Measurements from ENCODE around the gene GRIFIN.

GRIFIN gene

GRCh38 chr7:2497500-2498336 lies 21.5 kb upstream of the GRIFIN start:
- DNase-seq (ENCODE audit: low spot score), result no peak

GRCh38 chr7:2497065-2497464 lies 20.9 kb upstream of the GRIFIN start:
- no peak for DNase-seq (ENCODE audit: low spot score)

GRCh38 chr7:2496375-2496774 lies 20.2 kb upstream of the GRIFIN start:
- DNase-seq (ENCODE audit: low spot score), result no peak

- no peak for DNase-seq (ENCODE audit: low spot score)
These were observed 19.5 kb upstream of the GRIFIN start for GRCh38 chr7:2495418-2496299.

GRCh38 chr7:2494191-2495130 lies 18.3 kb upstream of the GRIFIN start:
- no peak for DNase-seq (ENCODE audit: low spot score)

- DNase-seq (ENCODE audit: low spot score), result no peak
These were observed 17.3 kb upstream of the GRIFIN start for GRCh38 chr7:2493205-2494164.

GRCh38 chr7:2492038-2492437 lies 15.8 kb upstream of the GRIFIN start:
- no peak for DNase-seq (ENCODE audit: low spot score)

- no peak for DNase-seq (ENCODE audit: low spot score)
These were observed 14.0 kb upstream of the GRIFIN start for GRCh38 chr7:2490181-2490651.

GRCh38 chr7:2488681-2489080 lies 12.5 kb upstream of the GRIFIN start:
- no peak for DNase-seq (ENCODE audit: low spot score)

- DNase-seq (ENCODE audit: low spot score), result no peak
These were observed 12.1 kb upstream of the GRIFIN start for GRCh38 chr7:2488272-2488645.

- no peak for DNase-seq (ENCODE audit: low spot score)
These were observed 11.5 kb upstream of the GRIFIN start for GRCh38 chr7:2487586-2488271.

- DNase-seq (ENCODE audit: low spot score), result no peak
These were observed 8.7 kb upstream of the GRIFIN start for GRCh38 chr7:2484868-2485267.

GRCh38 chr7:2483494-2483893 lies 7.3 kb upstream of the GRIFIN start:
- DNase-seq (ENCODE audit: low spot score), result no peak

- no peak for DNase-seq (ENCODE audit: low spot score)
These were observed 6.7 kb upstream of the GRIFIN start for GRCh38 chr7:2482725-2483451.

GRCh38 chr7:2481195-2481594 lies 5.0 kb upstream of the GRIFIN start:
- no peak for DNase-seq (ENCODE audit: low spot score)

- no peak for DNase-seq (ENCODE audit: low spot score)
These were observed 3.8 kb upstream of the GRIFIN start for GRCh38 chr7:2480070-2480408.

- DNase-seq (ENCODE audit: low spot score), result no peak
These were observed 3.3 kb upstream of the GRIFIN start for GRCh38 chr7:2479276-2480069.

GRCh38 chr7:2478800-2479199 lies 2.6 kb upstream of the GRIFIN start:
- DNase-seq (ENCODE audit: low spot score), result no peak

GRCh38 chr7:2478399-2478785 lies 2.2 kb upstream of the GRIFIN start:
- no peak for DNase-seq (ENCODE audit: low spot score)

All from hematopoietic multipotent progenitor cell treated with erythropoietin and hydrocortisone succinate and interleukin-3 and kit ligand, for 15 days (in vitro differentiated cells).